CD14-positive monocyte (primary cell): Measurements from ENCODE around the gene AP1S3. TPM values are rescaled to one million over a fixed set of nuclear protein-coding genes. Genes with fewer than 3 reads are reported as not detected.

Experiments
- DNase-seq, 3 donors: peaks; one replicate each; pipeline ENCODE4 v3.0.0-alpha.2; 2011 to 2022
- H2AFZ ChIP-seq: 2 replicates; pipeline ENCODE4 v1.6.0; 2012; ENCODE audit warnings: mild to moderate bottlenecking, low read depth, low read length, inconsistent platforms; ENCODE audit not compliant: insufficient read depth, poor library complexity, severe bottlenecking
- H3K27ac ChIP-seq, 2 donors: 1 replicate in 1 of 2; 2 replicates in 1 of 2; pipeline ENCODE4 v1.5.1; 2012 to 2013; ENCODE audit warnings: low read length in 2 of 2, control low read depth in 1 of 2, inconsistent platforms in 1 of 2, low read depth in 1 of 2, mild to moderate bottlenecking in 1 of 2
- H3K27me3 ChIP-seq, 2 donors: one replicate each; pipeline versions ENCODE4 v1.6.0 to v1.6.1; 2011 to 2013; ENCODE audit warnings: low read length in 2 of 2; ENCODE audit not compliant: control insufficient read depth in 2 of 2, insufficient read depth in 2 of 2
- H3K36me3 ChIP-seq, 2 donors: replicated peaks in 1 of 2; 1 replicate in 1 of 2; 2 replicates in 1 of 2; pipeline versions ENCODE4 v1.5.1 to v1.6.1; 2012 to 2013; ENCODE audit warnings: low read length in 2 of 2, control low read depth in 1 of 2, inconsistent platforms in 1 of 2, mild to moderate bottlenecking in 1 of 2; ENCODE audit not compliant: insufficient read depth in 2 of 2, control insufficient read depth in 1 of 2
- H3K4me1 ChIP-seq, 2 donors: 1 replicate in 1 of 2; 2 replicates in 1 of 2; pipeline versions ENCODE4 v1.5.1 to v1.6.1; 2012 to 2013; ENCODE audit warnings: low read length in 2 of 2, control low read depth in 1 of 2, inconsistent platforms in 1 of 2, mild to moderate bottlenecking in 1 of 2, moderate library complexity in 1 of 2; ENCODE audit not compliant: insufficient read depth in 2 of 2, control insufficient read depth in 1 of 2
- H3K4me2 ChIP-seq: replicated peaks from 2 replicates; pipeline ENCODE3; 2012; ENCODE audit warnings: low read length, moderate library complexity, mild to moderate bottlenecking; ENCODE audit not compliant: poor library complexity, severe bottlenecking; ENCODE audit errors: extremely low read depth
- H3K4me3 ChIP-seq, 3 experiments: fragments of 200-600 bp in 1 of 3; sonication (generic) in 1 of 3; replicated peaks in 1 of 3; 1 replicate in 2 of 3; 2 replicates in 1 of 3; pipeline ENCODE4 v1.5.1; 2011 to 2013; ENCODE audit warnings: low read length in 3 of 3, mild to moderate bottlenecking in 3 of 3, control low read depth in 2 of 3, low read depth in 2 of 3, inconsistent platforms in 1 of 3, moderate library complexity in 1 of 3
- H3K79me2 ChIP-seq: 2 replicates; pipeline ENCODE4 v1.6.0; 2012; ENCODE audit warnings: mild to moderate bottlenecking, control low read depth, inconsistent platforms, low read length, moderate library complexity; ENCODE audit not compliant: insufficient read depth
- H3K9ac ChIP-seq: 2 replicates; pipeline ENCODE4 v1.6.0; 2017; ENCODE audit warnings: low read length, mild to moderate bottlenecking; ENCODE audit not compliant: insufficient read depth, poor library complexity, severe bottlenecking
- H3K9me3 ChIP-seq, 2 donors: replicated peaks in 1 of 2; 1 replicate in 1 of 2; 2 replicates in 1 of 2; pipeline versions ENCODE4 v1.5.1 to v1.6.1; 2012 to 2013; ENCODE audit warnings: low read length in 2 of 2, control low read depth in 1 of 2; ENCODE audit not compliant: control insufficient read depth in 1 of 2, insufficient read depth in 1 of 2
- H4K20me1 ChIP-seq: 2 replicates; pipeline ENCODE4 v1.6.0; 2012; ENCODE audit warnings: mild to moderate bottlenecking, low read length, control low read depth, moderate library complexity; ENCODE audit not compliant: insufficient read depth
- H3K27ac Mint-ChIP-seq, 7 donors: one replicate each; pipeline ENCODE4 v1.8.0; 2020; ENCODE audit warnings: mild to moderate bottlenecking in 7 of 7, mixed read lengths in 7 of 7, moderate library complexity in 6 of 7, inconsistent platforms in 2 of 7
- H3K27me3 Mint-ChIP-seq, 3 donors: one replicate each; pipeline ENCODE4 v1.8.0; 2021 to 2022; ENCODE audit warnings: low read depth in 3 of 3, mild to moderate bottlenecking in 3 of 3, mixed read lengths in 3 of 3, moderate library complexity in 3 of 3, inconsistent platforms in 1 of 3
- H3K36me3 Mint-ChIP-seq, 2 donors: one replicate each; pipeline ENCODE4 v1.8.0; 2020; ENCODE audit warnings: mixed read lengths in 2 of 2, inconsistent platforms in 1 of 2, mild to moderate bottlenecking in 1 of 2
- H3K4me1 Mint-ChIP-seq: one replicate; pipeline ENCODE4 v1.8.0; 2020; ENCODE audit warnings: mild to moderate bottlenecking, mixed read lengths
- H3K4me3 Mint-ChIP-seq, 2 donors: one replicate each; pipeline ENCODE4 v1.8.0; 2020; ENCODE audit warnings: mild to moderate bottlenecking in 2 of 2, mixed read lengths in 2 of 2, moderate library complexity in 1 of 2
- H3K9me3 Mint-ChIP-seq, 7 donors: one replicate each; pipeline ENCODE4 v1.8.0; 2020 to 2022; ENCODE audit warnings: mixed read lengths in 7 of 7, mild to moderate bottlenecking in 6 of 7, moderate library complexity in 6 of 7, inconsistent platforms in 2 of 7
- CTCF ChIP-seq: fragments of 200-600 bp; IDR thresholded peaks from one replicate; pipeline ENCODE4 v1.8.0; 2022; ENCODE audit warnings: antibody characterized with exemption, mild to moderate bottlenecking
- WGBS: methylation state at CpG from one replicate; pipeline ENCODE4 v1.1.5; 2013; ENCODE audit warnings: missing lambda C conversion rate; ENCODE audit not compliant: insufficient coverage; 5-methylcytosine and 5-hydroxymethylcytosine counted together
- intact Hi-C, 2 donors: fragments of 100-400 bp; cut with micrococcal nuclease; formaldehyde crosslinking; loops; one replicate each; pipeline versions ENCODE4 v1.15.0 to v1.15.1; 2023
- polyA plus RNA-seq, 3 donors: library from polyadenylated mRNA; depleted of rRNA in 1 of 3; unstranded in 2 of 3; stranded (reverse) in 1 of 3; fragments of 300-500 nt in 2 of 3; fragments of >200 nt in 1 of 3; fragmentation: Illumina TruSeq in 2 of 3; gene quantifications; 1 replicate in 2 of 3; 2 replicates in 1 of 3; pipeline ENCODE4 v1.2.3, GENCODE V29; 2012 to 2021

The AP1S3 gene
- polyA plus RNA-seq, 3 donors: 0.80 to 1.3 (median 0.81) TPM

GRCh38 chr2:223841436-223842190, 4.2 kb upstream of the AP1S3 start:
- H3K9me3 Mint-ChIP-seq: no peaks in the 10 kb centered on the region
- DNase-seq: peak in 1 of 3 donors; percentile 10
- Histone ChIP-seq H3K79me2 (no peaks in the 10 kb centered on the region), H2AFZ (no peak overlapping the region), H3K36me3 (peaks cover 0 to 3% of the 10 kb centered on the region in 2 donors), H3K9me3 (no peaks in the 10 kb centered on the region), H3K4me1 (peaks cover 11 to 12% of the 10 kb centered on the region in 2 donors), H3K27ac (peak overlapping the region in 1 of 2 donors; percentile 53), H3K4me3 (no peak overlapping the region), H3K9ac (no peak overlapping the region), H3K4me2 (no peak overlapping the region), H4K20me1 (no peaks in the 10 kb centered on the region), H3K27me3 (no peaks in the 10 kb centered on the region)
- intact Hi-C loops: no loop called here
- H3K27me3 Mint-ChIP-seq: peaks cover 0 to 3% (median under 1%) of the 10 kb centered on the region in 3 donors
- 80% methylated on average over 1 of the region's 3 CpGs for WGBS
- H3K36me3 Mint-ChIP-seq: peaks cover 7 to 15% of the 10 kb centered on the region in 2 donors
- peak overlapping the region in 4 of 7 donors; percentile 18 to 89 (median 65) for H3K27ac Mint-ChIP-seq
- no peak for TF ChIP-seq CTCF
- H3K4me1 Mint-ChIP-seq: peaks cover 17% of the 10 kb centered on the region
- no peak overlapping the region for H3K4me3 Mint-ChIP-seq

- Histone ChIP-seq H3K4me3 (peak overlapping the region in 2 of 3 experiments; percentile 58 to 83), H2AFZ (no peak overlapping the region), H3K4me2 (peak overlapping the region; percentile 93), H3K36me3 (no peaks in the 10 kb centered on the region), H4K20me1 (no peaks in the 10 kb centered on the region), H3K27me3 (no peaks in the 10 kb centered on the region), H3K4me1 (peaks cover 15 to 17% of the 10 kb centered on the region in 2 donors), H3K27ac (no peak overlapping the region), H3K9ac (no peak overlapping the region), H3K9me3 (no peaks in the 10 kb centered on the region), H3K79me2 (peaks cover 43% of the 10 kb centered on the region)
- WGBS: 15% methylated on average over 8 of the region's 15 CpGs
- no peak for TF ChIP-seq CTCF
- H3K27ac Mint-ChIP-seq: peak overlapping the region; percentile 32 to 89 (median 72)
- H3K27me3 Mint-ChIP-seq: peaks cover 2 to 3% (median 3%) of the 10 kb centered on the region in 3 donors
- H3K36me3 Mint-ChIP-seq: peaks cover 0 to 3% of the 10 kb centered on the region in 2 donors
- intact Hi-C loops: loop anchor here in 1 of 2 donors (5.0 to 10.0 kb wide), 2 partner anchors 61 to 119 kb away; partner anchors contain the start of gene MRPL44
- peak; percentile 29 to 70 (median 41) for DNase-seq
- peak overlapping the region; percentile 98 for H3K4me3 Mint-ChIP-seq
- peaks cover 23% of the 10 kb centered on the region for H3K4me1 Mint-ChIP-seq
- no peaks in the 10 kb centered on the region for H3K9me3 Mint-ChIP-seq
These were observed 1.5 kb downstream of the AP1S3 start for GRCh38 chr2:223835701-223836532.
